H1 (cell line): ENCODE measurements around the gene HDC. TPM values are rescaled to one million over a fixed set of nuclear protein-coding genes. Genes with fewer than 3 reads are reported as not detected.

ENCODE experiments used
- CTCF ChIA-PET: fragments of 300-600 bp; sonication (Branson Sonifier 250); formaldehyde crosslinking; loops from one replicate; lab custom pipeline; 2021; ENCODE audit not compliant: partially characterized antibody; lab: Charles Lee
- POLR2A ChIA-PET: fragments of 300-600 bp; sonication (Branson Sonifier 250); formaldehyde crosslinking; loops from one replicate; lab custom pipeline; 2021; ENCODE audit warnings: inconsistent platforms; ENCODE audit not compliant: partially characterized antibody; lab: Charles Lee
- DNase-seq, 2 experiments: peaks; one replicate each; pipeline versions ENCODE4 v3.0.0 to v3.0.0-alpha.2; 2010 to 2022; ENCODE audit warnings: low spot score in 2 of 2, low read depth in 1 of 2, mixed read lengths in 1 of 2
- FAIRE-seq: peaks from 2 replicates; lab custom pipeline; 2011; peaks lifted over from hg19 to GRCh38; lab: Jason Lieb, UNC
- H2AFZ ChIP-seq: 2 replicates; pipeline ENCODE4 v1.8.1; 2012; ENCODE audit warnings: low read length, inconsistent platforms
- H2AK5ac ChIP-seq: 2 replicates; pipeline ENCODE4 v1.6.1; 2013; ENCODE audit warnings: low read depth, low read length
- H2BK120ac ChIP-seq: replicated peaks from 2 replicates; pipeline ENCODE3; 2013; ENCODE audit warnings: low read depth, low read length, inconsistent platforms
- H2BK12ac ChIP-seq: 2 replicates; pipeline ENCODE4 v1.6.1; 2013; ENCODE audit warnings: low read depth, low read length
- H2BK15ac ChIP-seq: 2 replicates; pipeline ENCODE4 v1.6.1; 2013; ENCODE audit warnings: low read length
- H2BK20ac ChIP-seq: 2 replicates; pipeline ENCODE4 v1.6.1; 2013; ENCODE audit warnings: low read length
- H2BK5ac ChIP-seq: 2 replicates; pipeline ENCODE4 v1.6.1; 2013; ENCODE audit warnings: low read depth, low read length
- H3K14ac ChIP-seq: 2 replicates; pipeline ENCODE4 v1.6.1; 2013; ENCODE audit warnings: inconsistent platforms; ENCODE audit not compliant: insufficient read length
- H3K18ac ChIP-seq: 2 replicates; pipeline ENCODE4 v1.6.1; 2013; ENCODE audit warnings: low read length; ENCODE audit errors: extremely low read depth
- H3K23ac ChIP-seq: 2 replicates; pipeline ENCODE4 v1.6.1; 2013; ENCODE audit warnings: inconsistent platforms; ENCODE audit not compliant: insufficient read length
- H3K23me2 ChIP-seq: 2 replicates; pipeline ENCODE4 v1.6.1; 2013; ENCODE audit warnings: low read depth, low read length
- H3K27ac ChIP-seq: 2 replicates; pipeline ENCODE4 v1.6.1; 2011; ENCODE audit warnings: low read depth, low read length, inconsistent platforms
- H3K27me3 ChIP-seq, 4 experiments: replicated peaks in 1 of 4; 1 replicate in 1 of 4; 2 replicates in 3 of 4; pipeline versions ENCODE4 v1.6.1 to v1.8.1; 2011 to 2013; ENCODE audit warnings: low read length in 3 of 4, mild to moderate bottlenecking in 3 of 4, inconsistent platforms in 2 of 4, mixed read lengths in 2 of 4, moderate library complexity in 1 of 4; ENCODE audit not compliant: control insufficient read depth in 3 of 4, insufficient read depth in 3 of 4; ENCODE audit errors: extremely low read depth in 1 of 4
- H3K36me3 ChIP-seq, 4 experiments: 2 replicates each; pipeline versions ENCODE4 v1.6.1 to v1.8.1; 2011 to 2013; ENCODE audit warnings: mild to moderate bottlenecking in 4 of 4, low read length in 3 of 4, moderate library complexity in 2 of 4, control low read depth in 1 of 4, inconsistent platforms in 1 of 4; ENCODE audit not compliant: insufficient read depth in 4 of 4, control insufficient read depth in 2 of 4
- H3K4ac ChIP-seq: replicated peaks from 2 replicates; pipeline ENCODE3; 2013; ENCODE audit warnings: low read length, low read depth, mixed read lengths, inconsistent platforms; ENCODE audit not compliant: insufficient read length
- H3K4me1 ChIP-seq, 4 experiments: replicated peaks in 1 of 4; 1 replicate in 1 of 4; 2 replicates in 3 of 4; pipeline versions ENCODE4 v1.6.1 to v1.8.1; 2011 to 2013; ENCODE audit warnings: low read length in 3 of 4, inconsistent platforms in 2 of 4, mixed read lengths in 1 of 4; ENCODE audit not compliant: insufficient read depth in 4 of 4, control insufficient read depth in 3 of 4
- H3K4me2 ChIP-seq, 2 experiments: 2 replicates each; pipeline versions ENCODE4 v1.6.1 to v1.8.1; 2011 to 2013; ENCODE audit warnings: low read depth in 2 of 2, low read length in 2 of 2, control low read depth in 1 of 2, inconsistent platforms in 1 of 2, mild to moderate bottlenecking in 1 of 2; ENCODE audit not compliant: insufficient read depth in 1 of 2
- H3K4me3 ChIP-seq, 4 experiments: fragments of 200-600, 300-600 bp in 1 of 4; sonication (generic), shearing (Covaris generic), sonication (Bioruptor Twin) in 1 of 4; 2 replicates each; pipeline versions ENCODE4 v1.5.1 to v1.8.1; 2011 to 2016; ENCODE audit warnings: low read length in 4 of 4, low read depth in 3 of 4, control low read depth in 2 of 4, inconsistent platforms in 2 of 4, mild to moderate bottlenecking in 2 of 4, mixed read lengths in 1 of 4, moderate library complexity in 1 of 4; ENCODE audit not compliant: insufficient read depth in 2 of 4; ENCODE audit errors: extremely low read depth in 1 of 4
- H3K56ac ChIP-seq: replicated peaks from 2 replicates; pipeline ENCODE3; 2013; ENCODE audit warnings: low read depth, mild to moderate bottlenecking, mixed read lengths, low read length, inconsistent platforms; ENCODE audit not compliant: insufficient read length
- H3K79me1 ChIP-seq: 2 replicates; pipeline ENCODE4 v1.6.1; 2013; ENCODE audit warnings: low read depth, low read length, control low read depth
- H3K79me2 ChIP-seq, 2 experiments: 2 replicates each; pipeline versions ENCODE4 v1.6.1 to v1.8.1; 2012 to 2013; ENCODE audit warnings: low read length in 2 of 2, mild to moderate bottlenecking in 2 of 2, inconsistent platforms in 1 of 2; ENCODE audit not compliant: insufficient read depth in 2 of 2, control insufficient read depth in 1 of 2
- H3K9ac ChIP-seq, 4 experiments: replicated peaks in 1 of 4; 1 replicate in 1 of 4; 2 replicates in 3 of 4; pipeline versions ENCODE4 v1.6.1 to v1.8.1; 2011 to 2013; ENCODE audit warnings: low read depth in 3 of 4, low read length in 3 of 4, control low read depth in 2 of 4, mild to moderate bottlenecking in 2 of 4, moderate library complexity in 2 of 4, inconsistent platforms in 1 of 4; ENCODE audit errors: extremely low read depth in 1 of 4
- H3K9me3 ChIP-seq, 2 experiments: 2 replicates each; pipeline versions ENCODE4 v1.6.1 to v1.8.1; 2012 to 2013; ENCODE audit warnings: mild to moderate bottlenecking in 2 of 2, moderate library complexity in 2 of 2, control low read depth in 1 of 2, inconsistent platforms in 1 of 2, low read depth in 1 of 2, low read length in 1 of 2, mixed read lengths in 1 of 2; ENCODE audit not compliant: insufficient read depth in 2 of 2
- H4K20me1 ChIP-seq, 2 experiments: replicated peaks in 1 of 2; 2 replicates each; pipeline versions ENCODE3 to v1.8.1; 2011 to 2013; ENCODE audit warnings: inconsistent platforms in 2 of 2, low read length in 2 of 2, mild to moderate bottlenecking in 1 of 2; ENCODE audit not compliant: insufficient read depth in 2 of 2, control insufficient read depth in 1 of 2
- H4K5ac ChIP-seq: 2 replicates; pipeline ENCODE4 v1.6.1; 2013; ENCODE audit warnings: low read length, low read depth, mixed read lengths, inconsistent platforms; ENCODE audit not compliant: insufficient read length
- H4K8ac ChIP-seq: 2 replicates; pipeline ENCODE4 v1.8.0; 2013; ENCODE audit warnings: mild to moderate bottlenecking, moderate library complexity, low read length, inconsistent platforms; ENCODE audit not compliant: insufficient read depth; ENCODE audit errors: extremely low read depth
- H4K91ac ChIP-seq: replicated peaks from 2 replicates; pipeline ENCODE3; 2013; ENCODE audit warnings: low read length, mixed read lengths, inconsistent platforms; ENCODE audit not compliant: insufficient read length
- CTCF ChIP-seq, 3 experiments: IDR thresholded peaks; 1 replicate in 2 of 3; 2 replicates in 1 of 3; pipeline versions ENCODE4 v1.5.1 to v1.6.1; 2011; ENCODE audit warnings: low read length in 3 of 3, mild to moderate bottlenecking in 3 of 3, inconsistent platforms in 2 of 3, low read depth in 1 of 3, moderate library complexity in 1 of 3; ENCODE audit not compliant: insufficient read depth in 1 of 3; ENCODE audit errors: control extremely low read depth in 1 of 3
- GABPA ChIP-seq: IDR thresholded peaks from 2 replicates; pipeline ENCODE4 v1.6.1; 2011; ENCODE audit warnings: mild to moderate bottlenecking, low read length, moderate library complexity, borderline replicate concordance; ENCODE audit not compliant: insufficient read depth
- JUND ChIP-seq: IDR thresholded peaks from 2 replicates; pipeline ENCODE4 v1.6.1; 2011; ENCODE audit warnings: mild to moderate bottlenecking, improper control_type of control experiment, low read length
- SP2 ChIP-seq: IDR thresholded peaks from 2 replicates; pipeline ENCODE4 v1.6.1; 2012; ENCODE audit warnings: mild to moderate bottlenecking, low read length, inconsistent platforms
- WGBS, 2 experiments: shearing (Covaris generic) in 1 of 2; methylation state at CpG; one replicate each; pipeline versions ENCODE4 v1.1.6 to v1.1.7; 2013 to 2015; ENCODE audit warnings: low lambda C conversion rate in 2 of 2, mixed read lengths in 2 of 2, inconsistent platforms in 1 of 2, low coverage in 1 of 2, missing lambda C conversion rate in 1 of 2; ENCODE audit not compliant: insufficient replicate concordance in 2 of 2, insufficient coverage in 1 of 2, insufficient read length in 1 of 2; ENCODE audit errors: extremely low coverage in 1 of 2, missing lambda C conversion rate in 1 of 2; 5-methylcytosine and 5-hydroxymethylcytosine counted together
- polyA plus RNA-seq, 7 experiments: library from polyadenylated mRNA; depleted of rRNA in 3 of 7; stranded (reverse) in 5 of 7; unstranded in 2 of 7; fragments of >200 nt in 5 of 7; fragments of 200-250 nt in 2 of 7; gene quantifications; 1 replicate in 5 of 7; 2 replicates in 1 of 7; 4 replicates in 1 of 7; pipeline versions ENCODE4 v1.2.1 to v1.2.3, GENCODE V29; 2011 to 2013; ENCODE audit warnings: missing spikeins in 2 of 7, mixed read lengths in 2 of 7
- total RNA-seq: library from RNA; stranded (reverse); fragmentation: NEBNext Ultra II Directional; extraction: Animal tissue kit (Norgen Biotek cat#: 25700); gene quantifications from 2 replicates; pipeline ENCODE4 v1.2.1, GENCODE V29; 2021

The HDC gene
- total and polyA plus RNA-seq, 2 of the 8 experiments (the other 6 are each of a cell fraction or from before 2014, with no cell fraction given), result 0.20 to 0.22 TPM

- no peak overlapping the region for H2BK15ac ChIP-seq
- H3K18ac ChIP-seq, result no peak overlapping the region
- no peaks in the 10 kb centered on the region for H3K23me2 ChIP-seq
- no peaks in the 10 kb centered on the region for H3K79me2 ChIP-seq
- peaks cover 0 to 17% (median 8%) of the 10 kb centered on the region in 4 experiments; a peak in 5 of 8 replicates for H3K36me3 ChIP-seq
- no peak for FAIRE-seq
- H2BK5ac ChIP-seq, result no peak overlapping the region
- H4K20me1 ChIP-seq, result peaks cover 0 to 1% of the 10 kb centered on the region in 2 experiments
- no peak overlapping the region for H3K4me3 ChIP-seq
- H4K5ac ChIP-seq, result no peak overlapping the region
- DNase-seq, result no peak
- no peak overlapping the region for H4K8ac ChIP-seq
- H3K14ac ChIP-seq, result no peak overlapping the region
- H2AFZ ChIP-seq, result no peak overlapping the region
- ChIA-PET POLR2A (no interaction called here), CTCF (no interaction called here)
- H4K91ac ChIP-seq, result no peak overlapping the region
- H3K56ac ChIP-seq, result no peak overlapping the region
- no peak overlapping the region for H3K4me2 ChIP-seq
- no peak overlapping the region for H2BK20ac ChIP-seq
- no peak overlapping the region for H3K27ac ChIP-seq
- no peaks in the 10 kb centered on the region for H3K9me3 ChIP-seq
- H2BK120ac ChIP-seq, result no peak overlapping the region
- H3K9ac ChIP-seq, result no peak overlapping the region
- H3K4ac ChIP-seq, result no peak overlapping the region
- no peaks in the 10 kb centered on the region for H3K79me1 ChIP-seq
- no peaks in the 10 kb centered on the region for H3K4me1 ChIP-seq
- no peaks in the 10 kb centered on the region for H3K27me3 ChIP-seq
- no peak overlapping the region for H3K23ac ChIP-seq
- H2BK12ac ChIP-seq, result no peak overlapping the region
- WGBS, 2 experiments, result 93% methylated on average over 2 of the region's 2 CpGs; no CpG with 5 or more reads in 1 of the 2 experiments
- TF ChIP-seq SP2 (no peak), CTCF (IDR thresholded peaks at IDR 0.05; ENCODE audit: control extremely low read depth in 1 of 3, insufficient read depth in 1 of 3, low read depth in 1 of 3, low read length in 3 of 3) (no peak), JUND (no peak), GABPA (no peak)
- no peak overlapping the region for H2AK5ac ChIP-seq
Measured at GRCh38 chr15:50289749-50290148, 24.2 kb upstream of the HDC start.
